Heart left ventricle (tissue), 13 donors: ENCODE measurements around the gene CYP51A1.

Experiments used
- CTCF ChIP-seq, 12 donors: fragments of 200-600 bp; sonication (generic) in 4 of 12; IDR thresholded peaks; one replicate each; pipeline versions ENCODE4 v1.5.0 to v1.8.0; 2018 to 2022; ENCODE audit warnings: antibody characterized with exemption in 12 of 12, mild to moderate bottlenecking in 5 of 12
- POLR2A ChIP-seq, 2 donors: fragments of 450-650 bp; IDR thresholded peaks; one replicate each; pipeline ENCODE4 v1.6.1; 2017; ENCODE audit warnings: antibody characterized with exemption in 2 of 2, mild to moderate bottlenecking in 2 of 2, moderate library complexity in 2 of 2
- donor health status: ischemic (EF 13 %, LVEDD 7.1; RV severe dilation, severe dysfunction).
- donor health status: DM: no; HTN: yes; CAD: no.
- donor health status: DM: no; HTN: no; CAD: no.
- donor health status: ischemic (EF 25% LVEDD 6.9; RV normal size, moderate dysfunction).
- donor health status: ischemic (EF 25% LVEDD 5.7; RV mildly dilated, moderate dysfunction).
- donor health status: ischemic (EF 35%, LVEDD 5.7; RV mildly dilated, moderate dysfunction).
- donor health status: nonischemic (EF 11% LVEDD 7.7; RV severe dilation, severe dysfunction).
- donor health status: DM: yes; HTN: yes; CAD: no.
- donor health status: PGD.
- donor health status: ischemic (EF 29% LVEDD 5.4; RV normal size, mild dysfunction).
- donor health status: nonischemic (EF 23%, LVEDD 6.1; RV moderate dilation, normal function).

GRCh38 chr7:92100534-92100933 lies 33.7 kb downstream of the CYP51A1 start:
- TF ChIP-seq CTCF (IDR thresholded peaks at IDR 0.05) (no peak), POLR2A (IDR thresholded peaks at IDR 0.05) (no peak)
